HG03135 (cell line): ENCODE results near the gene IRF2BPL.

Experiments
- ATAC-seq: cut with Tn5 transposase; IDR thresholded peaks from one replicate; pipeline ENCODE4 v1.9.1; 2021; ENCODE audit warnings: mild to moderate bottlenecking, moderate library complexity; ENCODE audit not compliant: unreplicated experiment

The IRF2BPL gene

DNA sequence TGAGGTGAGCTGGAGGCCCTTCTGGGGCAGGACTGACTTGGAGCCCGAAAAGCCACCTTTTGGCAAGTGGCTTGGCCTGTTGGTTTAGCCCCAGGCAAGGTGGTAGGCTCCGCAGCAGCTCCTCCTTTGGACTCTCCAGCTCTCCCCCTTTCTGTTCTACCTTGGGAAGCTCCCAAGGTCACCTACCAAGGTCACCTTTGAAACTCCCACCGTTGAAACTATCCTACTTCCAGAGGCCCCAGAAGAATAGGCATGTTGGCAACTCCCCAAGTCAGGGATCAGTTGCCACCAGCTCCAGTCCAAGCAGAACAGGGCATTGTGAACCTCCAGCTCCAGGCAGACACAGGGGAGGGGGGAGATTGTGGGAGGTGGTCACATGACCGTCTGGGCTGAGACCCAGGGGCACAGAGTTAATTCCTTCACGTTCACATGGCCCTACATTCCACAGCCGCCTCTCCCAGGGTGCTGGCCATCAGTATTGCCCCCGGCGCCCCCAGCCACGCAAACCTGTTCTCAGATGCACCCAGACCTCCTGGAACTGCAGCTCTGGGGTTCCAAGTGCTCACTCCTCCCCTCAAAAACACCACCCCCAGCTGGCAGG, 14.4 kb downstream of the IRF2BPL start:
- no peak for ATAC-seq

DNA sequence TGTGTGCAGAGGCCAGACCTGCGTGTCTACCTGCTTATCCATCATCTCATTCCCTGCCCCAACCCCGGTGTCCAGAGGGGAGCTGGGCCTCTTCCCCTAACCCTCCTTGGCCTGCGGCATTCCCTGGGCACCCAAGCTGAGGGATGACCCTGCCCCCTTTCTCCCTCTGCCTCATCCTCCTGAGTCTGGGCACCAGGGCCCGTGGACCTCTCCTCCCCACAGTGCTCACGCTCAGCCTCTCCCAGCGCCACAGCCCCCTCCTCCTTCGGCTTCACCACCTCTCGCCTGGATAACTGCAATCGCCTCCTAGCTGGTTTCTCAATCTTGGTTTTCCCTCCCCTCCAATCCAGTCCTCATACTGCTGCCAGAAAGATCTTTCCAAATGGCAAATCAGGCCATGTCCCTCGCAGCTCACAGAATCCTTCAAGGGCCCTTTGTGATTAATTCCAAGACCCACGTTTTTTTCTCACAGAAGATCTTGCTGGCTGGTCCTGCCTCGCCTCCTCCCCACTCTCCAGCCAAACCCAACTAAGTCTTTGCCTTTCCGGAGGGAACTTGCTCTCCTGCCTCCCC, 16.2 kb downstream of the IRF2BPL start:
- no peak for ATAC-seq

DNA sequence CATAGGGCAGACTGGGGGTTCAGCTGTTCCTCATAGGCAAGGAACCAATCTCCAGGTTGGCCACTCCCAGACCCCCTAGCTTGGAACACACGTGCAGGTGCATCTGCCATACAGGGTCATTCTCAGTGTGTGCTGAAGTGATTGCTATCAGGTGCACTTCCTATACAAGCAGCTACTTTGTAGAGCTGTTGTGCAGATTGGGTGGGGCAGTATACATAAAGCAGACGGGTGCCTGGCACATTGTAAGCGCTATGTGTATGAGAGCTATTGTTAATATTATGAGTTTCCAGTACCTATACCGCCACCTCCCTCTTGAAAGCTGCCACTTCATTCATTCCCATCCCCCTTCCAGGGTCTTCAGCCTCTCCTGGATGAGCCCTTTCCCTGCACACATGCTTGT, 17.3 kb downstream of the IRF2BPL start:
- no peak for ATAC-seq

DNA sequence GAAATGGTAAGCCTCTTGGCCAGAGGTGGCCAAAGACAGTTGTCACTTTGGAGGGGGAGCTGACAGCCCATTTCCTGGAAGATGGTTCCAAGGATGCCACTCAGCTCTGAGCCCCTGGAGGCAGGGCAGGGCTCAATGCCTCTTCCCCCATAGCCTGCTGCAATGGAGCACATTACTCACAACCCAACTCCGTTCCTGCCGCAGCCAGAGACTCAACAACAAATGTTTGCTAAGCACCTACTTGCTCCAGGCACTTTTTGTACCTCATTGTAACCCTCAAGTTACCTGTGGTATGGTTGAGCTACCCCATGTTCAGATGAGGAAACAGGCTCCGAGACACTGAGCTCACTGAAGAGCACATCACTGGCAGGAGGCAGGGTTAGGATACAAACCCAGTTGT, 19.5 kb downstream of the IRF2BPL start:
- no peak for ATAC-seq

DNA sequence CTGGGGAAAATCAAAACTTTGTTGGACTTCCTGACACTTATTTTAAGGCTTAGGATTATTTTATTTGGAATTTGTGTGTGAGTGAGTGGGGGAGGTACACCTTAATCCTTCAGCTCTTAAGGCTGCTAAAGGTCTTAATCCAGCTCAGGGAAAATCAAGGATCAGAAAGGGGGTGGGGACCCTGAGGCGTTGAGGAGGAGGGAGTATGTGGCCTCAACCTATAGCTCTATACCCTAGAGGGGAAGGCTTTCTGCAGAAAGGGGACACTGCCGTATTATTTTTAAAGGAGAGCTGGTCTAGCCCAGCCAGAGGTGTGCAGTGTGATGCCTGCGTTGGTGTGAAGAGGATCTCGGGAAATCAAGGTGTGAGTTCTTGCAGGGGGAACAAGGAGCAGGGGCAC, 20.0 kb downstream of the IRF2BPL start:
- ATAC-seq: no peak

DNA sequence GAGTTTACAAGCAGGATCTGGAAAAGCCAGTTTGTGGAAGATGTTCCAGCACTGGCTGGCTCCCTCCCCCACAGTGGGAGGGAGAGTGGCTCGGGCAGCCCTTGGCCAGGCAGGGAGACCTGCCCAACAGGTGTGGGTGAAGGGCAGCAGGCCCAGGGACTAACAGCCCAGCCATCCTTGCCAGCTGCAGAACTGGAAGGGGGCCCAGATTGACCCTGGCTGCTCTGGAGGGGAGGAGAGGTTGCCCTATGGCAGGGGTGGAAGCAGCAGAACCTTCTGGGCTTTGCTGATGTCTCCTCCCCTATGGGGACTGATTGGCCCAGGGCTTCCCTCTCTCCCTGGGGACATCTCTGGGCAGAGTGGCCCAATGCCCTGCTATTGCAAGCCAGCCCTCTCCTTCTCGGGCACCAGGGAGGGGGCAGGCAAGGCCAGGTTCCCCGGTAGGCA, 20.5 kb downstream of the IRF2BPL start:
- ATAC-seq: no peak

DNA sequence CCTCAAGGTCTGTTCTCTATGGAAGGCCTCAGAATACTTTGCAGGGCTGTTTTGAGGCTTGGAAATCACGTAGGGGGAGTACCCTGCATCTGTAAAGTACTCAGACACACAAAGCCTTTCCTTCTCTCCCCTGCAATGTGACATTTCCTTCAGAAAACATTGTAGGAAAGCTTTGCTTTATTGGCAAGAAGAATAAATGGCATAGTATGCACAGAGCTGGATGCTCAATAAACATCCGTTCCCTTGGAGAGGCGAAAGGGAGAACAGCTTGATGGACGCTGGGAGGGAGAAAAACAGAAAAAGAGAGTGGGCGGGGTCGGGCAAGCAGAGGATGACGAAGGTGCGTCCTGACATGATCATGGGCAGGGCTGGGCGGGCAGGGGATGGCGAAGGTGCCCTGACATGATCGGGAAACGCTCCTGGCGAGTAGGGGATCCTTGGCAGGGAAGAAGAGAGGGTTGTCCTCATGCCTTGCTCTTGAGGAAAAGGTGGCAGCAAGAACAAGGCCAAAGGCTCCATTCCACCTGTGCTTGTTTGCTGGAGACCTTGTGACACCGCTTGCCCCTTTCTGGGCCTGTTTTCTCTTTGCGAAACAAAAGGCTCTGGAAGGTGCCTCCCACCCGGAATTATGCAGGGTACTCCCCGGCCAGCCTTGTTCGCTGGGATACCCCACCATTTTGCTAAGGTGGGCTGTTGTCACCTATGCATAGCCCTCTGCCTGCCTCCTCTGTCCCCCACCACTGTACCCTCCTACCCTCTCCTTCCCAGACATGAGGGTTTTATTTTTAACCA, 21.1 kb downstream of the IRF2BPL start:
- no peak for ATAC-seq

DNA sequence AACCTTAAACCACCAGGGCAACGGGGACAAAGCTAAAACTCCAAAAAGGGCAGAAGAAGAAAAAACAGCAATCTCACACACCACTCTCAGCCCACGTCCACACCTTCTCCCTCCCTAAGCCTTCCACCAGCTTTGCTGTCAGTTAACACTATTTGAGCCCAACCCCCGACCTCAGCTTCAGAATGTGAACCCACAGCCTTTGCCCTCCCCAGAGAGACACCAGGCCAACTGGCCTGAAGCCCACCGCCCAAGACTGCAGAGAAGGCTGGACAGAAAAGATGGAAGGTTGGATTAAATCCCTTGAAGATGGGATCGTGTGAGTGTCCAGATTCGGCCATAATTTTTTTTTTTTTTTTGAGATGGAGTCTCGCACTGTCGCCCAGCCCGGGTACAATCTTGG, 22.4 kb downstream of the IRF2BPL start:
- no peak for ATAC-seq

DNA sequence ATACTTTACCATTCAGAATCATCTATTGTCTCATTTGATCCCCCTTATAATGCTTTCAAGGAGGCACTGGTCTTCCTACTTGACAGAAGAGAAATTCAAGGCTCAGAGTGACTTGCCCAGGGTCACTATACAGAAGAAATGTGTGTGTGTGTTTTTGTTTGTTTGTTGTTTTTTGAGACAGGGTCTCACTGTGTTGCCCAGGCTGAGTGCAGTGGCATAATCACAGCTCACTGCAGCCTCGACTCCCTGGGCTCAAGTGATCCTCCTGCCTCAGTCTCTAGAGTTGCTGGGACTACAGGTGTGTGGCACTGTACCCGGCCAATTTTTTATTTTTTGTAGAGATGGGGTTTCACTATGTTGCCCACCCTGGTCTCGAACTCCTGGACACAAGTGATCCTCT, 22.9 kb downstream of the IRF2BPL start:
- ATAC-seq: no peak

DNA sequence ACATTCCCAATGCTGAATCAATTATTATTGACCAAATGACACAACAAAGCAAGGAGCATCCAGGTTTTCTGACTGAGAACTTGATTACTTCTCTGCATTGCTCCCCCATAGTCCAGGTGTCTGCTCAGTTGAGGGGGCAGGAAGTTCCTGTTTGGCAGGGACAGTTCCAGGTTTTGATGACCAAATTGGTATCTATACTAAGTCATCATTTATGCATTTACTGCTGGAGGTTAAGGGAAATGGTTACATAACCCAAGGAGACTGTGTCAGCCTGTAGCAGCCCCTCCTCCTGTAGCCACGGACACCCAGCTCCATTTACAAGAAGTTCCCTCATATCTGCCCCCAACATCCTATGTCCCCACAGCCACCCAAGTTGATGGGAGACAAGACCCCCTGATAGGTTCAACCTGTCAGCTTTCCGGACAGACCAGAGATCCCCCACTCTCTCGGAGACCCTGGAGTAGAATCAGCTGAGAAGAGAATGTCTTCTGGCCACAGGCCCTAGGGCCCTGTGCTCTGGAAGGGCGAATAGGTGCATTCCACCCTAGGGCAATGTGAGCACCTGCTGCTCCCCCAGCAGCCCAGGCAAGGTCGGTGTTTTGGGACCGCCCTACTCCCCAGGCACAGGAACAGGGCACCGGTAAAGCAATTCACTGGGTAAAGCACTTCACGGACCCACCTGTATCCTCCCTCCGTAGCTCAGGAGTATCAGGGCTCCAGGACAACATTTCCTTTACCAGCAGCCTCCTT, 23.6 kb downstream of the IRF2BPL start:
- no peak for ATAC-seq

DNA sequence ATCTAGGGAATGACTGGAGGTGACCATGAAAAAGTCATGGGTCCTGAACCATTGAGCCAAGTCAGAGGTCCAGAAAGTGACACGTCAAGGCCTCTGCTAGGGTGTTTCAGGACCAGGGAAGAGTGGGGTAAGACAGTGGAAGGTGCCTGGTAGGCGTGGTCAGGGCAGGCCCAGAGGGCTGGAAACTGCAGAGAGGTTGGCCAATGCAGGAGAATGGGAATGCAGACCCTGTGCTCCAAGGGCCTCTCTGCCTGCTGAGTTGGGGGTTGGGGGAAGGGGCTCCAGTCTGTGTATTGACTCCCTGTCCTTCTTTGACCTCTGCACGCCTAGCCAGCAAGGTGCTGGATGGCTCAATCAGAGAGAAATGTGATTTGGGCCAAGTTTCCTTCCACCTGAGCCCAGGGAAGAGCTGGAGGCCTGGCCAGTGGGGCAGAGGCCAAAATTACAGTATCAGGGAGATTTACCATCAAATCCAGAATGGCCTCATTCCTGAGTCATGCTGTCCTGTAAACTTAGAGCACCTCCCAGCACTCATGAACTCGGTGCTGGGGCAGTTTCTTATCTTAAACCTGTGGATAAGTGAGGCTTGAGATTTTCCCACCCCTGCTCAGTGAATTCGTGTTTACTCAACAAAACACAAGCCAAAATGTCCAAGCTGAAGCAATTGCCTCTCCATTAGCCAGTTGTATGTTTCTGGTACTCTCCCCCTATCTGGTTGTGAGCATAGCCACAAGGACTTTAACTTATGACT, 24.4 kb downstream of the IRF2BPL start:
- ATAC-seq: no peak

DNA sequence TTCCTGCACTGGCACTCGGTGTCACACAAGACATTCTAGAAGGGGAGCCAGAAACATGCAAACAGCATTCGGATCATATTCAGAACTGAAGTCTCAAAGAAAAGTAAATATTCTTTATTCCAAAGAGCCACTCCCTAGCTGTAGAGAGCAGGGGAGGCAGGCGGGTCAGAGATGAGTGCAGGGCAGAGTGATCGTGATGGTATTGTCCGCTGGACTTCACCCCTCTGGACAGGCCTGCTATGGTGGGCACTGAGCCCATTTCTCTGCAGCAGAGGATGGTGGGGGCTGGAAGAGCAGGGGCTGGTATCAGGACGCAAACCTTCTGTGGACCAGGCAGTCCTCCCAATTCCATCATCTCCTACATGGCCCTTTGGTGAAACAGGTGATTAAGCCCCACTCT, 25.6 kb downstream of the IRF2BPL start:
- ATAC-seq: no peak

DNA sequence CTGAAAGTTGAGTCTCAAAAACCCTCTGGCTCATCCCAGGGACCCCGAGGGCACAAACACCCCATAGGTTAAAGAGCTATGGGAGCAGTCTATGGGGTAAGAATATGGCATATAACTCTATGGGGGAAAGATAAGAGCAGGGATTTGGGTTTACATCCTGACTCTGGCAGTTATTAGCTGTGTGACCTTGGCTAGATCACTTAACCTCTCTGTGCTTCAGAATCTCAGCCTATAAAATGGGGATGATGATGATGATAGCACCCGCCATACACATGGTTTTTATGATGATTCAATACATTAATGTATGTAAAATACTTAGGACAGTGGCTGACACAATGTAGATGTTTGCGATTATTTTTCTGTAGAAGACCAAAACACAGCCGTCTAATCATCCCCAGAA, 26.2 kb downstream of the IRF2BPL start:
- ATAC-seq: no peak

DNA sequence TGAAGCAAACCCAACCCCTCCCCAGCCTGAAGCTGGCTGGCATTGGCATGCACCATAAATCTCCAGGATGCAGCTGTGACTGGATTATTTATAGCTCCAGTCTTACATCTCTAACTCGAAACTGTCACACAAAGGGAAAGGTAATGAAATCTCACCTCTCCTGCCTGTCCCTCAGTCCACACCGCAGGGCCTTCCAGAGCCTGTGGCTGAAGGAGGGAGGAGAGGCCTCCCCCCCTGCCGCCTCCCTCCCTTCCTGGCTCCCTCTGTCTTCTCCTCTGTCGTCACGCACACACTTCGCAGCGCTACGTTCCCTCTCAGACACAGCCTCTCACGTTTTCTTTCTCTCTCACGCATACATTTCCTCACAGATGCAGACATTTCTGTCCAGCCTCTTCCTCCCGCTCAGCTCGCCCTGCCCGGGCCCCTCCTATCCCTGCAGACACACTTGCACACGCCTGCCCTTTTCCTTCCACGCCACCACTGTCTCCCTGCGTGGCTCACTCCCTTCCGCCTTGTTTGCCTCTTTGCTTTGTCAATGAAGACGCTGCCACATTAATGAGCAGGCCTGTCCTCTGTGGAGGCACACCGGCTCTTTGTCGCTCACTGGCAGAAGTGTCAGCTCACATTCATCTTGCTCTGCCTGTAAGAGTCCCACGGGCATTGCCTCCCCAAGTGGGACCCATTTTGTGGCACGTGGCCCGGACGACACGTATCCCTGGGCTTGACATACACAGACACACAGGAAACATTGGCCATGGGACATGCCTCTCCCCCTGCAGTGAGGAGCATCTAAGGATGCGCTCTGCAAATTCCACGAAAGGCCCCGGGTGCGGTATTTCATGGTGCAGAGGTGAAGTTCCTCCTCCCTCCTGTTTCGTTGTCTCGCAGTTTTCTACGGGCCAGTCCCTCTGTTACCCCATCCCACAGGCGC, 27.9 kb downstream of the IRF2BPL start:
- peak; percentile 50 for ATAC-seq

DNA sequence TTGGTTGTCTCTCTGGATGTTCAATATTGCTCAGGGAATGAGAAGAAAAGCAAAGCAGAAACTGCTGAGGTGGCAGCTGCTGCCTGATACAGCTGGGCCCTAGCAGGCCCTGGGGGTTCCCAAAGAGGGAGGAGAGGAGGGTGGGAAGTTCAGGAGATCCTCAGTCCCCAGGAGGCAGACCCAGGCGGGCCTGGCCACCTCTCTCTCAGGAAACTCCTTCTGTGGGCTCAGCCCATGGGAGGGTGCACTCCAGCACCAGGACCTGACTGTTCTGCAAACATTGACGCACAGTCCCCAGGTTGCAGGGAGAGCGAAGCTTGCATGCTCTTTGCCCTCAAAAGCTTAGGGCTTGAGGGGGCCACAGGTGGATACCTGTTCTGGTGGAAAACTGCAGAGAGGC, 29.6 kb downstream of the IRF2BPL start:
- ATAC-seq: no peak

DNA sequence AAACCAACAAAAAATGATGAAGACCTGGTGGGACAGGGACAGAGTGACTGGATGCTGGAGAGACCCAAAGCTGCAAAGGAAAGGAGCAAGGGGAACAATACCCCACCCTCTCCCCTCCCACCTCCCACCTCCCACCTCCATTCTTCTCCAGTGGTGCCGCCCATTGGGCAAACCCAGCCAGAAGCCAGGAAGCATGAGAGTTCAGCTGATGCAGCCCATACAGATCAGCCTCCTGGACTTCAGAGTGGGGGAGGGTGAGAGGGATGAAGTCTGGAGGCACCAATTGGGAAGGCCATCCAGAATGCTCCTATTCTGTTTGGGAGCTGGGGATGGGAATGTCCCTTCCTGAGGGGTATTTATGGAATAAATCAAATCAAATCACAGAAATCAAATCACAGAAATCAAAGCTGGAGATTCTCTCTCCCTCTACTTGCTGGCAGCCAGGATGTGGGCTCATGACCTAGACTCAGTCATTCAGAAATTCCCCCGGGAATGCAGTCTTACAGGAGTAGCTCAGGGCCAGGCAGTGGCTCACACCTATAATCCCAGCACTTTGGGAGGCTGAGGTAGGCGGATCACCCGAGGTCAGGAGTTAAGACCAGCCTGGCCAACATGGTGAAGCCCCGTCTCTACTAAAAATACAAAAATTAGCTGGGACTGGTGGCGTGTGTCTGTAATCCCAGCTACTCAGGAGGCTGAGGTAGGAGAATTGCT, 31.1 kb downstream of the IRF2BPL start:
- ATAC-seq: no peak

DNA sequence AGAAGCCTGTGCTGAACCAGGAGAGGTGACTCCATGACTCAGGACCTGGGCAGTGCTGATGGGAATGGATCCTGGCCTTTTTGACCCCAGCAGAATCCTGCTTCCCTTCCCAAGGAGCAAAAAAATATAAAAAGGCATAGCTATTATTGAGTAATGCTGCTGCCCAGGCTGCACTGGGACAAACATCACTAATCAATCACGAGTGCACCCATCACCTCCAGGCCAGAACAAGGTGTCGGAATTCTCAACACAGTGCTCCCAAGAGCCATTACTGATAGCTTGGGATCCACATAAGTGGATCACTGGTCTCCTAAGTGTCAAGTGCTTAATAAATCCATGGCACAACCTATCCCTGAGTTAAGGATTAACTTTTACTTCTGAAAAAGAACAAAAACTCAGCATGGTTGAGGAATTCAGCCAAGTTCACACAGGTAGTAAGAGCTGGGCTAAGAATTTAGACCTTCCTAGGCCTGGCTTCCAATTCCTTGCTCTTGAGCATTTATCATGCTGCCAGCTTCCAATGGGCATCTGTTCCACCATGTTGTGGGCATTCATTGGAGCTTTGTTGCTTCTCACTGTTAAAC, 31.9 kb downstream of the IRF2BPL start:
- no peak for ATAC-seq

DNA sequence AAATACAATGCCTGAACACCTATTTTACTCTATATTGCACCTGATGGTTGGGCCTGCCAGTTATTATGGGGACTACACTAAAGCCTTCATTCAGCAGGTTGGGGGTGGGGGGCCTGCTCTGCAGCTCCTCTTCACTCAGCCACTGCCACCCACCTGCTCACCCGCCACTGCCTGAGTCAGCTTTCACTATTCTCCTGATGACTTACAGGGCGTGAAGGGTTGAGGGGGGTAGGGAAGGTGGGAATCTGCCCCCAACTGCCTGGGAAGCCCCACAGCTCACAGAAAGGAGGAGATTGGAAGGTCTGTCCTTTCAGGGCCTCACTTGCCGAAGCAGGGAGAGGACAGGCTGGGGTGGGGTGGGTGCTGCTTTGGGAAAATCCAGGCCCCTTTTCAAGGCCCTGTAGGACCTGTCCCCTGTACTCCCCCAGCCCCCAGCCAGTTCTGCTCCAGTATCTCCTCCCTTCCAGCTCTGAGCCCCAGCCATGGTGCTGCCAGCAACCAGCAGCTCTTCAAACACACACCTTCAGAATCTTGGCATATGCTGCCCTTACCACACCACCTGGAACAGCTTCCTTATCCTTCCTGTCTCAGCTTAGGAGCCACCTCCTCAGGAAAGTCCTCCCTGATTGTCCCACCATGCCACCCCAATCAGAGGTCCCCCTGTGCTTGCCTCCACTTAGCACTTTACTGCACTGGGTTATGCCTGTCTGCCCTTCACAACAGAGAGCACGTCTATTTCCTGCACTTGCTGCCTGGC, 33.1 kb downstream of the IRF2BPL start:
- no peak for ATAC-seq
